Activated B cell treated with CpG ODN at 0.5 μM for 24 hours (primary cell): ENCODE measurements around the gene C5AR2. TPM values are rescaled to one million over a fixed set of nuclear protein-coding genes. Genes with fewer than 3 reads are reported as not detected.
"Not testable (repeated sequence)": the region's sequence is repeated elsewhere in the genome, so short reads cannot be mapped to it uniquely, and the experiment has no call there.

Experiments
- ATAC-seq: fragments of 200-7000 bp; cut with Tn5 transposase; one replicate; pipeline ENCODE4 v1.10.0; 2021; ENCODE audit warnings: low read depth, mild to moderate bottlenecking, moderate library complexity
- CTCF ChIA-PET: fragments of 350-600 bp; sonication (Branson Sonifier 250); formaldehyde crosslinking; loops from one replicate; lab custom pipeline; 2021; ENCODE audit warnings: antibody characterized with exemption; lab: Charles Lee
- POLR2A ChIA-PET: fragments of 350-600 bp; sonication (Branson Sonifier 250); formaldehyde crosslinking; loops from one replicate; lab custom pipeline; 2021; ENCODE audit warnings: antibody characterized with exemption; lab: Charles Lee
- DNase-seq: peaks from one replicate; pipeline ENCODE4 v3.0.0; 2022
- H3K27ac Mint-ChIP-seq: one replicate; pipeline ENCODE4 v1.8.0; 2020; ENCODE audit warnings: mixed read lengths
- H3K27me3 Mint-ChIP-seq: one replicate; pipeline ENCODE4 v1.8.0; 2021; ENCODE audit warnings: mixed read lengths
- H3K36me3 Mint-ChIP-seq: one replicate; pipeline ENCODE4 v1.8.0; 2021; ENCODE audit warnings: low read depth, mixed read lengths
- H3K4me1 Mint-ChIP-seq: one replicate; pipeline ENCODE4 v1.8.0; 2021; ENCODE audit warnings: mixed read lengths
- H3K4me3 Mint-ChIP-seq: one replicate; pipeline ENCODE4 v1.8.0; 2020; ENCODE audit warnings: mild to moderate bottlenecking, mixed read lengths
- H3K9me3 Mint-ChIP-seq: one replicate; pipeline ENCODE4 v1.8.0; 2020; ENCODE audit warnings: mixed read lengths
- CTCF ChIP-seq: fragments of 200-600 bp; IDR thresholded peaks from one replicate; pipeline ENCODE4 v1.8.0; 2022; ENCODE audit warnings: antibody characterized with exemption, mild to moderate bottlenecking
- intact Hi-C: fragments of 100-400 bp; cut with micrococcal nuclease; formaldehyde crosslinking; loops from one replicate; pipeline ENCODE4 v1.15.1; 2024
- total RNA-seq: library from RNA; stranded (reverse); gene quantifications from 2 replicates; pipeline ENCODE4 v1.2.3, GENCODE V29; 2022

The C5AR2 gene
- 0.22 and 0.42 TPM in 2 replicates for total RNA-seq

GRCh38 chr19:47331931-47332547, at the start of gene C5AR2:
Gene C5AR2 (plus strand): TSS chr19:47332175. CDS start chr19:47340800, 8,625 bp downstream.
- Mint-ChIP-seq H3K4me3 (no peak within 1 kb of the TSS), H3K27me3 (peaks cover 4% of the 10 kb centered on the region), H3K9me3 (no peaks in the 10 kb centered on the region), H3K27ac (no peak within 1 kb of the TSS), H3K36me3 (no peaks in the 10 kb centered on the region), H3K4me1 (peaks cover 7% of the 10 kb centered on the region)
- intact Hi-C loops: no loop called here
- ChIA-PET CTCF (interaction anchor here (1.4 kb wide), 1 partner anchor 59 kb away, joined by 3 read pairs; no protein-coding TSS in a partner anchor), POLR2A (no interaction called here)
- no peak for ATAC-seq
- no peak for DNase-seq
- no peak for TF ChIP-seq CTCF

GRCh38 chr19:47283405-47284059, 48.4 kb upstream of the C5AR2 start:
- POLR2A ChIA-PET: interaction anchor here (1.1 kb wide), 1 partner anchor 107 kb away, joined by 3 read pairs; no protein-coding TSS in a partner anchor
- peaks cover 11% of the 10 kb centered on the region for H3K4me1 Mint-ChIP-seq
- intact Hi-C loops: loop anchor here (1.0 to 5.0 kb wide), 3 partner anchors 108 to 414 kb away; no protein-coding TSS in a partner anchor

GRCh38 chr19:47284324-47284899, 47.6 kb upstream of the C5AR2 start:
- ChIA-PET POLR2A (interaction anchor here (1.1 to 1.6 kb wide), 5 partner anchors 9 to 106 kb away, joined by 3 to 9 read pairs (median 3); partner anchors contain the start of genes CCDC9, DHX34 and INAFM1), CTCF (interaction anchor here (0.7 to 1.8 kb wide), 9 partner anchors 9 to 463 kb away, joined by 3 to 13 read pairs (median 4); partner anchors contain the start of gene INAFM1)
- ATAC-seq (no peak), DNase-seq (no peak)
- no peaks in the 10 kb centered on the region for H3K36me3 Mint-ChIP-seq
- H3K27me3 Mint-ChIP-seq: no peaks in the 10 kb centered on the region
- no peak overlapping the region for H3K4me3 Mint-ChIP-seq
- no peak overlapping the region for H3K27ac Mint-ChIP-seq
- peaks cover 20% of the 10 kb centered on the region for H3K4me1 Mint-ChIP-seq
- no peaks in the 10 kb centered on the region for H3K9me3 Mint-ChIP-seq
- TF ChIP-seq CTCF: no peak
- intact Hi-C loops: loop anchor here (1.0 to 5.0 kb wide), 3 partner anchors 107 to 413 kb away; no protein-coding TSS in a partner anchor

More at GRCh38 chr19:47283405-47284059, 48.4 kb upstream of the C5AR2 start:
- CTCF ChIA-PET: no interaction called here
- no peak overlapping the region for H3K4me3 Mint-ChIP-seq
- no peak for ATAC-seq
- no peaks in the 10 kb centered on the region for H3K36me3 Mint-ChIP-seq
- H3K27ac Mint-ChIP-seq: no peak overlapping the region
- H3K27me3 Mint-ChIP-seq: no peaks in the 10 kb centered on the region
- no peak for DNase-seq
- H3K9me3 Mint-ChIP-seq: no peaks in the 10 kb centered on the region
- no peak for TF ChIP-seq CTCF

GRCh38 chr19:47296036-47296435, 35.9 kb upstream of the C5AR2 start:
- peaks cover 20% of the 10 kb centered on the region for H3K4me1 Mint-ChIP-seq
- TF ChIP-seq CTCF: no peak
- H3K4me3 Mint-ChIP-seq: no peak overlapping the region
- ChIA-PET POLR2A (interaction anchor here (0.6 to 1.2 kb wide), 3 partner anchors 11 to 548 kb away, joined by 3 to 5 read pairs (median 3); no protein-coding TSS in a partner anchor), CTCF (interaction anchor here (0.8 to 2.5 kb wide), 4 partner anchors 9 to 95 kb away, joined by 3 to 16 read pairs (median 4); partner anchors contain the start of gene INAFM1)
- DNase-seq (no peak), ATAC-seq (peak; percentile 75)
- no peaks in the 10 kb centered on the region for H3K27me3 Mint-ChIP-seq
- no peaks in the 10 kb centered on the region for H3K36me3 Mint-ChIP-seq
- intact Hi-C loops: loop anchor here (1.0 to 5.0 kb wide), 5 partner anchors 95 to 491 kb away; partner anchors contain the start of gene KPTN
- H3K9me3 Mint-ChIP-seq: no peaks in the 10 kb centered on the region
- no peak overlapping the region for H3K27ac Mint-ChIP-seq

GRCh38 chr19:47300867-47301266, 31.1 kb upstream of the C5AR2 start:
- POLR2A ChIA-PET: not testable (repeated sequence)

More at GRCh38 chr19:47300867-47301266, 31.1 kb upstream of the C5AR2 start:
- H3K9me3 Mint-ChIP-seq, CTCF ChIA-PET, H3K4me3 Mint-ChIP-seq, DNase-seq, H3K27me3 Mint-ChIP-seq, H3K27ac Mint-ChIP-seq, H3K36me3 Mint-ChIP-seq, ATAC-seq, intact Hi-C loops: not testable (repeated sequence)
- peaks cover 36% of the 10 kb centered on the region for H3K4me1 Mint-ChIP-seq
